ENCODE results near the gene PHLPP1.

- no peak for TF ChIP-seq CTCF (IDR thresholded peaks at IDR 0.05)
- no peak for TF ChIP-seq EP300 (IDR thresholded peaks at IDR 0.05)
These were observed 310.1 kb downstream of the PHLPP1 start for GRCh38 chr18:63025251-63026090.

All from ovary (tissue), 3 donors.